ENCODE data around the gene LRRC31. TPM values are rescaled to one million over a fixed set of nuclear protein-coding genes. Genes with fewer than 3 reads are reported as not detected.

LRRC31 gene
- total RNA-seq, 4 donors from 2014 or later = not detected

- Histone ChIP-seq H3K27ac (replicated peaks in 1 of 4) (peak overlapping the region in 2 of 4 donors; percentile 75 to 84), H3K4me1 (peaks cover 15 to 38% (median 35%) of the 10 kb centered on the region in 4 donors), H3K4me3 (peak overlapping the region; percentile 70 to 83 (median 76)), H3K9me3 (no peaks in the 10 kb centered on the region), H3K27me3 (no peaks in the 10 kb centered on the region), H3K36me3 (no peaks in the 10 kb centered on the region)
- WGBS = 66% methylated on average over 8 of the region's 8 CpGs
- no peak for DNase-seq (ENCODE audit: extremely low spot score)
- TF ChIP-seq, protein P1, sequence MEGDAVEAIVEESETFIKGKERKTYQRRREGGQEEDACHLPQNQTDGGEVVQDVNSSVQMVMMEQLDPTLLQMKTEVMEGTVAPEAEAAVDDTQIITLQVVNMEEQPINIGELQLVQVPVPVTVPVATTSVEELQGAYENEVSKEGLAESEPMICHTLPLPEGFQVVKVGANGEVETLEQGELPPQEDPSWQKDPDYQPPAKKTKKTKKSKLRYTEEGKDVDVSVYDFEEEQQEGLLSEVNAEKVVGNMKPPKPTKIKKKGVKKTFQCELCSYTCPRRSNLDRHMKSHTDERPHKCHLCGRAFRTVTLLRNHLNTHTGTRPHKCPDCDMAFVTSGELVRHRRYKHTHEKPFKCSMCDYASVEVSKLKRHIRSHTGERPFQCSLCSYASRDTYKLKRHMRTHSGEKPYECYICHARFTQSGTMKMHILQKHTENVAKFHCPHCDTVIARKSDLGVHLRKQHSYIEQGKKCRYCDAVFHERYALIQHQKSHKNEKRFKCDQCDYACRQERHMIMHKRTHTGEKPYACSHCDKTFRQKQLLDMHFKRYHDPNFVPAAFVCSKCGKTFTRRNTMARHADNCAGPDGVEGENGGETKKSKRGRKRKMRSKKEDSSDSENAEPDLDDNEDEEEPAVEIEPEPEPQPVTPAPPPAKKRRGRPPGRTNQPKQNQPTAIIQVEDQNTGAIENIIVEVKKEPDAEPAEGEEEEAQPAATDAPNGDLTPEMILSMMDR (IDR thresholded peaks at IDR 0.05) = no peak
- TF ChIP-seq POLR2AphosphoS5 (IDR thresholded peaks at IDR 0.05) (no peak), POLR2A (IDR thresholded peaks at IDR 0.05; ENCODE audit: low read depth) (no peak), EP300 (IDR thresholded peaks at IDR 0.05) (no peak)
- intact Hi-C loops (cut with DNase I) = no loop called here
These were observed 56.5 kb downstream of the LRRC31 start for GRCh38 chr3:169813278-169813677.

GRCh38 chr3:169812332-169813235 lies 57.2 kb downstream of the LRRC31 start, which contains the start of the genes LRRC34 and LRRIQ4:
Gene LRRC34 (minus strand): TSS chr3:169812904. CDS start chr3:169812548, 356 bp downstream.
Gene LRRIQ4 (plus strand): TSS chr3:169812870. CDS start chr3:169821922, 9,052 bp downstream.
- intact Hi-C loops (cut with DNase I) = no loop called here

DNA sequence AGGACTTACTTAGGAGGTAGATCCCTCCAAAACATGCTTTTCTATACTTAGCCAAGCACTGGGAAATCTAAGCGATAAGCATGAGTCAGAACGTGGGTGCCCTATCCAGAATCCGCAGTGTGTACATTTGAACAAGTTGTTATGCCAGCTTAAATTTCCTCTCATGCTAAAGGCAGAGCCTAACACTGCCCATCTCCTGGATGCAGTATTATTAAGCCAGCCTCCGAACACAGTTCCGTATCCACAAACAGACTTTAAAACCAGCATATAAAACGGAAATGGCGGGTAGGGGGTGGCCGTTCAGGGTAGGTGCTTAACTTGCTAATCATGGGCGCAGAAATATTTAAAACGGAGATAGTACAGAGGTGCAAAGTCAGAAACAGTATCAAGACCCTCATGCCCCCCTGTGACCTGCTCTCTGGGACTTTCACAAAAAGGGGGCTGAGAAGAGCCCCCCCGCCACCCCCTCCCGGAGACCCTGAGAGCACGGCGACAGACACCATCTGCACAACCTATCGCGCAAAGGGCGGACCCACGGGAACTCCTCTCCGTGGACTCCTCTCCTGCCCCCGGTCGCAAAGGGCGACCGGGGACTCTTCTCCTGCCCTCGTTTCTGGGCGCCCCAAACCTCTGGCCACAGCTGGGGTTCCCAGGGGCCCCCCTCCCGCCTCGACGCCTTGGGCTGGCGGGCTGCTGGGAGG lies 58.0 kb downstream of the LRRC31 start:
- intact Hi-C loops (cut with DNase I) = no loop called here
- no peaks in the 10 kb centered on the region for H3K36me3 ChIP-seq

More at GRCh38 chr3:169812332-169813235, 57.2 kb downstream of the LRRC31 start, which contains the start of the genes LRRC34 and LRRIQ4:
- DNase-seq (ENCODE audit: extremely low spot score) = no peak
- Histone ChIP-seq H3K9me3 (no peaks in the 10 kb centered on the region), H3K36me3 (no peaks in the 10 kb centered on the region), H3K4me3 (peak within 1 kb of the TSS; percentile 70 to 83 (median 76)), H3K27ac (replicated peaks in 1 of 4) (peak within 1 kb of the TSS; percentile 75 to 84 (median 81)), H3K4me1 (peaks cover 15 to 38% (median 35%) of the 10 kb centered on the region in 4 donors), H3K27me3 (no peaks in the 10 kb centered on the region)
- WGBS = 13% methylated on average over 34 of the region's 56 CpGs
- TF ChIP-seq EP300 (IDR thresholded peaks at IDR 0.05) = no peak
- TF ChIP-seq POLR2AphosphoS5 (IDR thresholded peaks at IDR 0.05) = no peak
- TF ChIP-seq, protein P1 (IDR thresholded peaks at IDR 0.05) = peak in 1 of 3 experiments; percentile 14
- TF ChIP-seq POLR2A (IDR thresholded peaks at IDR 0.05; ENCODE audit: low read depth) = no peak

GRCh38 chr3:169809230-169809795 lies 60.4 kb downstream of the LRRC31 start:
- TF ChIP-seq, protein P1 (IDR thresholded peaks at IDR 0.05) = no peak
- TF ChIP-seq POLR2AphosphoS5 (IDR thresholded peaks at IDR 0.05) (no peak), EP300 (IDR thresholded peaks at IDR 0.05) (no peak), POLR2A (IDR thresholded peaks at IDR 0.05; ENCODE audit: low read depth) (no peak)
- Histone ChIP-seq H3K4me1 (peaks cover 15 to 38% (median 35%) of the 10 kb centered on the region in 4 donors), H3K9me3 (no peaks in the 10 kb centered on the region), H3K27me3 (no peaks in the 10 kb centered on the region), H3K4me3 (no peak overlapping the region), H3K27ac (replicated peaks in 1 of 4) (no peak overlapping the region), H3K36me3 (peaks cover 0 to 5% (median 0%) of the 10 kb centered on the region in 4 donors)
- no peak for DNase-seq (ENCODE audit: extremely low spot score)
- WGBS = 43% methylated on average over 2 of the region's 2 CpGs
- intact Hi-C loops (cut with DNase I) = no loop called here

More for the DNA sequence above, 58.0 kb downstream of the LRRC31 start:
- Histone ChIP-seq H3K27me3 (no peaks in the 10 kb centered on the region), H3K9me3 (no peaks in the 10 kb centered on the region), H3K4me1 (peaks cover 15 to 38% (median 35%) of the 10 kb centered on the region in 4 donors), H3K27ac (replicated peaks in 1 of 4) (peak overlapping the region; percentile 75 to 84 (median 81)), H3K4me3 (peak overlapping the region; percentile 70 to 83 (median 76))
- 7% methylated on average over 21 of the region's 29 CpGs for WGBS
- no peak for DNase-seq (ENCODE audit: extremely low spot score)
- no peak for TF ChIP-seq EP300 (IDR thresholded peaks at IDR 0.05)

All from esophagus muscularis mucosa (tissue), 4 donors.